ENCODE results near the gene IRF2.

Gene IRF2

GRCh38 chr4:184474263-184475095, at the start of gene IRF2:
Gene IRF2 (minus strand): TSS chr4:184474550. CDS start chr4:184429064, 45,486 bp downstream.
- DNase-seq = peak; percentile 98

- no peak for DNase-seq
Measured at GRCh38 chr4:184515606-184516005, 41.3 kb upstream of the IRF2 start.

- peak; percentile 79 for DNase-seq
Measured at GRCh38 chr4:184514121-184514988, 40.0 kb upstream of the IRF2 start.

GRCh38 chr4:184513802-184514120, 39.4 kb upstream of the IRF2 start:
- DNase-seq = no peak

- no peak for DNase-seq
Measured at GRCh38 chr4:184511156-184511555, 36.8 kb upstream of the IRF2 start.

- no peak for DNase-seq
Measured at GRCh38 chr4:184510401-184510800, 36.1 kb upstream of the IRF2 start.

GRCh38 chr4:184506527-184507121, 32.3 kb upstream of the IRF2 start:
- no peak for DNase-seq

- no peak for DNase-seq
Measured at GRCh38 chr4:184504385-184504784, 30.0 kb upstream of the IRF2 start.

GRCh38 chr4:184503869-184504300, 29.5 kb upstream of the IRF2 start:
- DNase-seq = no peak

- DNase-seq = no peak
Measured at GRCh38 chr4:184500748-184501589, 26.6 kb upstream of the IRF2 start.

- DNase-seq = no peak
Measured at GRCh38 chr4:184499996-184500395, 25.6 kb upstream of the IRF2 start.

- no peak for DNase-seq
Measured at GRCh38 chr4:184498598-184498997, 24.2 kb upstream of the IRF2 start.

- no peak for DNase-seq
Measured at GRCh38 chr4:184489771-184490170, 15.4 kb upstream of the IRF2 start.

- DNase-seq = no peak
Measured at GRCh38 chr4:184487503-184487902, 13.2 kb upstream of the IRF2 start.

- no peak for DNase-seq
Measured at GRCh38 chr4:184485279-184485678, 10.9 kb upstream of the IRF2 start.

- DNase-seq = no peak
Measured at GRCh38 chr4:184481544-184481943, 7.2 kb upstream of the IRF2 start.

GRCh38 chr4:184479516-184479950, 5.2 kb upstream of the IRF2 start:
- DNase-seq = no peak

GRCh38 chr4:184477201-184477999, 3.0 kb upstream of the IRF2 start:
- no peak for DNase-seq

GRCh38 chr4:184476695-184477094, 2.3 kb upstream of the IRF2 start:
- peak; percentile 9 for DNase-seq

- no peak for DNase-seq
Measured at GRCh38 chr4:184475498-184475897, 1.1 kb upstream of the IRF2 start.

GRCh38 chr4:184475096-184475461, 729 bp upstream of the IRF2 start:
- peak; percentile 67 for DNase-seq

All from stimulated activated naive CD4-positive, alpha-beta T cell treated with Interleukin-2 at 50 U/mL for 16 hours (primary cell).